Osteoblast (primary cell): ENCODE results near the gene PHACTR1. TPM values are rescaled to one million over a fixed set of nuclear protein-coding genes. Genes with fewer than 3 reads are reported as not detected.
"Not testable (repeated sequence)": the region's sequence is repeated elsewhere in the genome, so short reads cannot be mapped to it uniquely, and the experiment has no call there.

ENCODE experiments used
- DNase-seq: peaks from one replicate; pipeline ENCODE4 v3.0.0; 2011; ENCODE audit warnings: low spot score, mixed read lengths; ENCODE audit not compliant: insufficient read length; ENCODE audit errors: missing footprints
- H2AFZ ChIP-seq: 2 replicates; pipeline ENCODE4 v1.6.0; 2011; ENCODE audit warnings: mild to moderate bottlenecking, low read length
- H3K27ac ChIP-seq: 2 replicates; pipeline ENCODE4 v1.5.1; 2011; ENCODE audit warnings: mild to moderate bottlenecking, low read depth, low read length, moderate library complexity
- H3K27me3 ChIP-seq: 2 replicates; pipeline ENCODE4 v1.6.0; 2012; ENCODE audit warnings: mild to moderate bottlenecking, control low read depth, inconsistent platforms, low read length, moderate library complexity; ENCODE audit not compliant: insufficient read depth
- H3K36me3 ChIP-seq: 2 replicates; pipeline ENCODE4 v1.5.1; 2011; ENCODE audit warnings: mild to moderate bottlenecking, low read length, control low read depth, moderate library complexity; ENCODE audit not compliant: insufficient read depth
- H3K4me1 ChIP-seq: 2 replicates; pipeline ENCODE4 v1.5.1; 2011; ENCODE audit warnings: mild to moderate bottlenecking, low read length, control low read depth, moderate library complexity; ENCODE audit not compliant: insufficient read depth
- H3K4me2 ChIP-seq: 2 replicates; pipeline ENCODE4 v1.6.0; 2011; ENCODE audit warnings: mild to moderate bottlenecking, low read length; ENCODE audit not compliant: insufficient read depth
- H3K4me3 ChIP-seq: fragments of 200-600 bp; sonication (generic); 3 replicates; pipeline ENCODE4 v1.5.1; 2012; ENCODE audit warnings: mild to moderate bottlenecking, low read length, inconsistent platforms; ENCODE audit not compliant: insufficient read depth
- H3K79me2 ChIP-seq: 2 replicates; pipeline ENCODE4 v1.6.0; 2012; ENCODE audit warnings: mild to moderate bottlenecking, low read length, control low read depth, inconsistent platforms; ENCODE audit not compliant: insufficient read depth
- H3K9me3 ChIP-seq: 2 replicates; pipeline ENCODE4 v1.5.1; 2011; ENCODE audit warnings: low read depth, low read length, control low read depth
- H4K20me1 ChIP-seq: 2 replicates; pipeline ENCODE4 v1.6.0; 2012; ENCODE audit warnings: mild to moderate bottlenecking, low read length, control low read depth; ENCODE audit not compliant: insufficient read depth
- CTCF ChIP-seq: IDR thresholded peaks from 2 replicates; pipeline ENCODE4 v1.5.1; 2011; ENCODE audit warnings: mild to moderate bottlenecking, low read depth, low read length, moderate library complexity; ENCODE audit errors: extremely low read depth
- total RNA-seq: library from RNA; depleted of rRNA; stranded (reverse); fragments of >200 nt; gene quantifications from 2 replicates; pipeline ENCODE4 v1.2.3, GENCODE V29; 2012

PHACTR1 gene
- total RNA-seq, 1 donor, result 0.36 TPM

GRCh38 chr6:12760911-12761310 lies 44.3 kb downstream of the PHACTR1 start:
- Histone ChIP-seq H3K4me3 (no peak overlapping the region), H3K4me2 (no peak overlapping the region), H3K27me3 (no peaks in the 10 kb centered on the region), H3K9me3 (no peaks in the 10 kb centered on the region), H2AFZ (no peak overlapping the region), H4K20me1 (no peaks in the 10 kb centered on the region), H3K27ac (no peak overlapping the region), H3K4me1 (no peaks in the 10 kb centered on the region), H3K79me2 (no peaks in the 10 kb centered on the region), H3K36me3 (no peaks in the 10 kb centered on the region)
- no peak for DNase-seq
- no peak for TF ChIP-seq CTCF

GRCh38 chr6:12761376-12762115 lies 45.0 kb downstream of the PHACTR1 start:
- Histone ChIP-seq H3K9me3 (no peaks in the 10 kb centered on the region), H4K20me1 (no peaks in the 10 kb centered on the region), H3K27ac (no peak overlapping the region), H3K79me2 (no peaks in the 10 kb centered on the region), H2AFZ (no peak overlapping the region), H3K27me3 (no peaks in the 10 kb centered on the region), H3K36me3 (no peaks in the 10 kb centered on the region), H3K4me1 (no peaks in the 10 kb centered on the region), H3K4me2 (no peak overlapping the region), H3K4me3 (no peak overlapping the region)
- no peak for DNase-seq
- TF ChIP-seq CTCF, result no peak

- H3K27me3 ChIP-seq, H2AFZ ChIP-seq, H3K4me1 ChIP-seq, DNase-seq, H3K36me3 ChIP-seq, H3K9me3 ChIP-seq, H3K27ac ChIP-seq, H3K4me3 ChIP-seq, H4K20me1 ChIP-seq, H3K4me2 ChIP-seq, H3K79me2 ChIP-seq: not testable (repeated sequence)
Measured at GRCh38 chr6:12762731-12763434, 46.3 kb downstream of the PHACTR1 start.

GRCh38 chr6:12766365-12766764 lies 49.8 kb downstream of the PHACTR1 start:
- TF ChIP-seq CTCF, result no peak
- H3K4me3 ChIP-seq, result no peak overlapping the region
- H3K27ac ChIP-seq, result no peak overlapping the region
- H3K4me1 ChIP-seq, result no peaks in the 10 kb centered on the region
- no peaks in the 10 kb centered on the region for H3K9me3 ChIP-seq
- H3K36me3 ChIP-seq, result no peaks in the 10 kb centered on the region
- no peaks in the 10 kb centered on the region for H3K79me2 ChIP-seq
- no peak overlapping the region for H3K4me2 ChIP-seq
- DNase-seq, result no peak
- H2AFZ ChIP-seq, result no peak overlapping the region
- H3K27me3 ChIP-seq, result no peaks in the 10 kb centered on the region
- no peaks in the 10 kb centered on the region for H4K20me1 ChIP-seq
